A673 (cell line): Measurements from ENCODE around the gene AGBL4. TPM values are rescaled to one million over a fixed set of nuclear protein-coding genes. Genes with fewer than 3 reads are reported as not detected.

Experiments
- BruUV-seq: library from RNA; stranded (reverse); fragments of 400-500 nt; replicated peaks from 2 replicates; lab custom pipeline; 2021; lab: Mats Ljungman, UMichigan
- CTCF ChIA-PET: fragments of 300-600 bp; sonication (Branson Sonifier 250); formaldehyde crosslinking; loops from one replicate; lab custom pipeline; 2022; ENCODE audit warnings: antibody characterized with exemption; lab: Charles Lee
- POLR2A ChIA-PET: fragments of 300-600 bp; sonication (Branson Sonifier 250); formaldehyde crosslinking; loops from one replicate; lab custom pipeline; 2022; ENCODE audit warnings: antibody characterized with exemption; ENCODE audit not compliant: low non-redundant PET; lab: Charles Lee
- DNase-seq: peaks from one replicate; pipeline ENCODE4 v3.0.0-alpha.2; 2015; ENCODE audit warnings: low spot score
- H3K27ac ChIP-seq: fragments of 200-600 bp; sonication (generic); 2 replicates; pipeline ENCODE4 v1.5.1; 2016; ENCODE audit warnings: mixed run types, low read depth, mild to moderate bottlenecking, mixed read lengths, antibody characterized with exemption, low read length; ENCODE audit not compliant: poor library complexity, severe bottlenecking
- H3K27me3 ChIP-seq: fragments of 200-600 bp; sonication (generic); replicated peaks from 2 replicates; pipeline ENCODE4 v1.6.1; 2017; ENCODE audit warnings: mixed run types, low read depth, mild to moderate bottlenecking, mixed read lengths, antibody characterized with exemption, low read length; ENCODE audit not compliant: insufficient read depth, poor library complexity
- H3K36me3 ChIP-seq: fragments of 200-600 bp; sonication (generic); 2 replicates; pipeline ENCODE4 v1.6.1; 2016; ENCODE audit warnings: mixed run types, mild to moderate bottlenecking, mixed read lengths, antibody characterized with exemption, low read length; ENCODE audit not compliant: insufficient read depth, poor library complexity, severe bottlenecking
- H3K4me1 ChIP-seq: fragments of 200-600 bp; sonication (generic); 2 replicates; pipeline ENCODE4 v1.6.1; 2017; ENCODE audit warnings: mixed run types, mild to moderate bottlenecking, mixed read lengths, antibody characterized with exemption, low read length; ENCODE audit not compliant: insufficient read depth, poor library complexity, severe bottlenecking
- H3K4me3 ChIP-seq: fragments of 200-600 bp; sonication (generic); 2 replicates; pipeline ENCODE4 v1.5.1; 2016; ENCODE audit warnings: low read depth, mixed run types, mild to moderate bottlenecking, mixed read lengths, low read length; ENCODE audit not compliant: poor library complexity, severe bottlenecking
- H3K9me3 ChIP-seq: fragments of 200-600 bp; sonication (generic); 2 replicates; pipeline ENCODE4 v1.6.1; 2016; ENCODE audit warnings: mixed run types, low read depth, mild to moderate bottlenecking, mixed read lengths, antibody characterized with exemption, low read length; ENCODE audit not compliant: poor library complexity, severe bottlenecking
- EZH2 ChIP-seq: fragments of 200-600 bp; sonication (generic); IDR thresholded peaks from 2 replicates; pipeline ENCODE4 v1.6.1; 2017; ENCODE audit warnings: borderline replicate concordance, low read depth, mild to moderate bottlenecking, mixed read lengths, antibody characterized with exemption, low read length; ENCODE audit not compliant: poor library complexity, severe bottlenecking
- intact Hi-C: fragments of 100-400 bp; cut with micrococcal nuclease; formaldehyde crosslinking; loops from one replicate; pipeline ENCODE4 v1.10.0; 2022; ENCODE audit not compliant: unreplicated experiment
- total RNA-seq: library from RNA; stranded (reverse); gene quantifications from 2 replicates; pipeline ENCODE4 v1.2.3, GENCODE V29; 2021
- TF ChIP-seq, protein P1 (sequence below): fragments of 300-800, 200-600 bp; sonication (generic); conservative IDR thresholded peaks from 2 replicates; pipeline ENCODE4 v1.5.1; 2017; ENCODE audit warnings: low read depth, mild to moderate bottlenecking, antibody characterized with exemption, low read length, moderate library complexity, mixed read lengths

Gene AGBL4
- total RNA-seq, 1 experiment from 2014 or later, result 0.32 TPM

DNA sequence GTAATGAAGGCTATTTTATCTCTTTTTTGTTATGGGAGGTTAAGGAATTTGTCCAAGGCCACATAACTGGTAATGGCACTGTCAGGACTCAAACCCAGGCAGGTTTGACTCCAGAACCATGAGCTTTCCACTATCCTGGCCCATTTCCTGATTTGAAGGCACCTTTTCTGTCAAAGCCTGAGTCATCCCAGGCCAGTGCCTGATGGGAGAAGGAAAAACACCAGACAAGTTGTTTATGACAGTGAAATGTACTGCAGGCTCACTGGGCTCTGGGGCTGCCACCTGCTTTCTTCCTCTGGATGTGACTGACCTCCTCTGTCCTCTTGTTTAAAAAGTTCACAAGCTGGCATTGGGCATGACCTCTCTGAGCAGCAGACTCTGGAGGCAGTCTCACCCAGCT lies 1479.9 kb downstream of the AGBL4 start:
- intact Hi-C loops, result no loop called here
- Histone ChIP-seq H3K27ac (no peak overlapping the region), H3K4me1 (no peaks in the 10 kb centered on the region), H3K4me3 (no peak overlapping the region), H3K36me3 (no peaks in the 10 kb centered on the region), H3K27me3 (no peaks in the 10 kb centered on the region), H3K9me3 (no peaks in the 10 kb centered on the region)
- ChIA-PET CTCF (no interaction called here), POLR2A (no interaction called here)
- BruUV-seq, result no TSS peak
- TF ChIP-seq, protein P1, sequence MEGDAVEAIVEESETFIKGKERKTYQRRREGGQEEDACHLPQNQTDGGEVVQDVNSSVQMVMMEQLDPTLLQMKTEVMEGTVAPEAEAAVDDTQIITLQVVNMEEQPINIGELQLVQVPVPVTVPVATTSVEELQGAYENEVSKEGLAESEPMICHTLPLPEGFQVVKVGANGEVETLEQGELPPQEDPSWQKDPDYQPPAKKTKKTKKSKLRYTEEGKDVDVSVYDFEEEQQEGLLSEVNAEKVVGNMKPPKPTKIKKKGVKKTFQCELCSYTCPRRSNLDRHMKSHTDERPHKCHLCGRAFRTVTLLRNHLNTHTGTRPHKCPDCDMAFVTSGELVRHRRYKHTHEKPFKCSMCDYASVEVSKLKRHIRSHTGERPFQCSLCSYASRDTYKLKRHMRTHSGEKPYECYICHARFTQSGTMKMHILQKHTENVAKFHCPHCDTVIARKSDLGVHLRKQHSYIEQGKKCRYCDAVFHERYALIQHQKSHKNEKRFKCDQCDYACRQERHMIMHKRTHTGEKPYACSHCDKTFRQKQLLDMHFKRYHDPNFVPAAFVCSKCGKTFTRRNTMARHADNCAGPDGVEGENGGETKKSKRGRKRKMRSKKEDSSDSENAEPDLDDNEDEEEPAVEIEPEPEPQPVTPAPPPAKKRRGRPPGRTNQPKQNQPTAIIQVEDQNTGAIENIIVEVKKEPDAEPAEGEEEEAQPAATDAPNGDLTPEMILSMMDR, result no peak
- TF ChIP-seq EZH2, result no peak
- no peak for DNase-seq

DNA sequence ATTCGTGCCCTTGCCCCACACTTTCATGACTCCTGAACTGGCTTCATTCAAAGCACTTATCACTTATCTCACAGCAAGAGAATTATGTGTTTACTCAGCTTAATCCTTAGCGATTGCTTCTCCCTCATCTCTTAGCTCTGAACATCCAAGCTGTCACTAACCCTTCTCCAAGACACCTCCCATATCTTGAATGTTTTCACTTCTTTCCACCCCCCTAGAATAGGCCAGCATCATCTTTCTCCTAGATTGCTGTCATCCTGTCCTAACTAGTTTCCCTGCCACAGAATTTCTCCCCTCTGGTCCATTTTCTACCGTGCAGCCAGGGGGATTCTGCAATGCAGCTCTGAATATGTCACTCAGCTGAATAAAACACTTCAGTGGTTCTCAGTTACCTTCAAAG lies 1483.2 kb downstream of the AGBL4 start:
- no peak for DNase-seq
- Histone ChIP-seq H3K4me3 (no peak overlapping the region), H3K27ac (no peak overlapping the region), H3K9me3 (no peaks in the 10 kb centered on the region), H3K27me3 (no peaks in the 10 kb centered on the region), H3K4me1 (no peaks in the 10 kb centered on the region), H3K36me3 (no peaks in the 10 kb centered on the region)
- intact Hi-C loops, result no loop called here
- no TSS peak for BruUV-seq
- POLR2A ChIA-PET, result no interaction called here
- TF ChIP-seq EZH2, result no peak
- TF ChIP-seq, protein P1, result no peak
- CTCF ChIA-PET, result no interaction called here

DNA sequence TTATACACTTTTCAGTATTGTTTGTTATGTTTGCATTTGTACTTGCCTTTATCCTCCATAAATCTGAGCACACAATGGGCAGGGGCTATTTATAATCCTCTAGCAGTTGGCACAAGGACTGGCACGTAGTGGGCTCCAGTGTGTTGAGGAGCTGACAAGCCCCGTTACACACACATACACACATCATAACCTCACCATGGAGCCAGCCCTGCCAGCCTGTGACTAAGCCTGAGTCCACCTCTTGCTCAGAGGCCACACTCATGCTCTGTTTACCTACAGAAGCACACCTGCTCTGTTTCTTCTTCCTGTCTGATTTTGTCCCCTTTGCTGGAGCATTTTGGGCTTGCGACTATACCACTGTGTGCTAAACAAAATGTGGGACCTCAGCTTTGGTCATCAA lies 1487.3 kb downstream of the AGBL4 start:
- ChIA-PET POLR2A (interaction anchor here (0.6 kb wide), 1 partner anchor 673 kb away, joined by 3 read pairs; no protein-coding TSS in a partner anchor), CTCF (no interaction called here)
- Histone ChIP-seq H3K27ac (no peak overlapping the region), H3K27me3 (no peaks in the 10 kb centered on the region), H3K4me1 (peaks cover 11% of the 10 kb centered on the region), H3K36me3 (no peaks in the 10 kb centered on the region), H3K9me3 (no peaks in the 10 kb centered on the region), H3K4me3 (no peak overlapping the region)
- DNase-seq, result no peak
- BruUV-seq, result no TSS peak
- intact Hi-C loops, result no loop called here
- TF ChIP-seq, protein P1, result no peak
- TF ChIP-seq EZH2, result no peak
